CD4-positive, alpha-beta T cell treated with Interleukin-15 for 4 hours (primary cell): ENCODE measurements around the gene PDZD8.

Experiments used
- DNase-seq: peaks from one replicate; pipeline ENCODE4 v3.0.0-alpha.2; 2020; ENCODE audit warnings: low spot score

PDZD8 gene, protein sequence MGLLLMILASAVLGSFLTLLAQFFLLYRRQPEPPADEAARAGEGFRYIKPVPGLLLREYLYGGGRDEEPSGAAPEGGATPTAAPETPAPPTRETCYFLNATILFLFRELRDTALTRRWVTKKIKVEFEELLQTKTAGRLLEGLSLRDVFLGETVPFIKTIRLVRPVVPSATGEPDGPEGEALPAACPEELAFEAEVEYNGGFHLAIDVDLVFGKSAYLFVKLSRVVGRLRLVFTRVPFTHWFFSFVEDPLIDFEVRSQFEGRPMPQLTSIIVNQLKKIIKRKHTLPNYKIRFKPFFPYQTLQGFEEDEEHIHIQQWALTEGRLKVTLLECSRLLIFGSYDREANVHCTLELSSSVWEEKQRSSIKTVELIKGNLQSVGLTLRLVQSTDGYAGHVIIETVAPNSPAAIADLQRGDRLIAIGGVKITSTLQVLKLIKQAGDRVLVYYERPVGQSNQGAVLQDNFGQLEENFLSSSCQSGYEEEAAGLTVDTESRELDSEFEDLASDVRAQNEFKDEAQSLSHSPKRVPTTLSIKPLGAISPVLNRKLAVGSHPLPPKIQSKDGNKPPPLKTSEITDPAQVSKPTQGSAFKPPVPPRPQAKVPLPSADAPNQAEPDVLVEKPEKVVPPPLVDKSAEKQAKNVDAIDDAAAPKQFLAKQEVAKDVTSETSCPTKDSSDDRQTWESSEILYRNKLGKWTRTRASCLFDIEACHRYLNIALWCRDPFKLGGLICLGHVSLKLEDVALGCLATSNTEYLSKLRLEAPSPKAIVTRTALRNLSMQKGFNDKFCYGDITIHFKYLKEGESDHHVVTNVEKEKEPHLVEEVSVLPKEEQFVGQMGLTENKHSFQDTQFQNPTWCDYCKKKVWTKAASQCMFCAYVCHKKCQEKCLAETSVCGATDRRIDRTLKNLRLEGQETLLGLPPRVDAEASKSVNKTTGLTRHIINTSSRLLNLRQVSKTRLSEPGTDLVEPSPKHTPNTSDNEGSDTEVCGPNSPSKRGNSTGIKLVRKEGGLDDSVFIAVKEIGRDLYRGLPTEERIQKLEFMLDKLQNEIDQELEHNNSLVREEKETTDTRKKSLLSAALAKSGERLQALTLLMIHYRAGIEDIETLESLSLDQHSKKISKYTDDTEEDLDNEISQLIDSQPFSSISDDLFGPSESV

GRCh38 chr10:117375360-117376178, at the start of gene PDZD8:
Gene PDZD8, minus strand, starts transcription at chr10:117375440. Its CDS starts 213 bp downstream, at chr10:117375227.
- DNase-seq: peak; percentile 88

DNA sequence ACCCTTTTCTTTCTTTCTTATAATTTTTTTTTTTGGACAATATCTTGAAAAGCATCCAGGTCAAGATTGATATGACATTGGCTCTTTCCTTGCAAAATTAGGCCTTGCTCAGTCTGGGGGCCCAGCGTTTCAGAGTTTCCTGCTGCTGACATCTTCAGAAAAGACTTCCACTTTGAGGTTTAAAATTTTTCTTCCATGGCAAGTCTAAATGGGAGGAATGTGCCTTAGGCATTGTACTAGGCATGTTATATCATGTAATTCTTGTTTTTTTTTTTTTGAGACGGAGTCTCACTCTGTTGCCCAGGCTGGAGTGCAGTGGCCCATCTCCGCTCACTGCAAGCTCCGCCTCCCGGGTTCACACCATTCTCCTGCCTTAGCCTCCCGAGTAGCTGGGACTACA, 48.9 kb upstream of the PDZD8 start:
- DNase-seq: no peak

- no peak for DNase-seq
Measured at GRCh38 chr10:117421985-117422384, 46.7 kb upstream of the PDZD8 start.

DNA sequence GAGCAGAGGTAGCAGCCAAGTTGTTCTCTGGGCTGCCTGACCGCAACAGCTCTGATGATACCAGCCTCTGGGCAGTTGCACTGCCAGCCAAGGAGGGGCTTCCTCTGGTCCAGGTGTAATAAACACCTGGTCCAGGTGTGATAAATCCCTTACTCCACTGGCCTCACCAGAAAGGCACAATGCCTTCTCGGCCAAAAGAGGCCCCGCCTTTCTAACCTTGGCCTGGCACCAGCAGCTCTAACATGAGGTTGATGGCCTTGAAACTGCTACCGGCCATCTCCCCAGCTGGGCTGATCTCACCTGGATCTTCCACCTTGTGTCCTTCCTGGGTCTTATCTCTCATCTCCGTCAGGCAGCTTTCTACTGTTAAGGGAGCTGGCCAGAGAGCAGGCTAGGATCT, 45.5 kb upstream of the PDZD8 start:
- no peak for DNase-seq

- DNase-seq: no peak
Measured at GRCh38 chr10:117419921-117420320, 44.7 kb upstream of the PDZD8 start.

DNA sequence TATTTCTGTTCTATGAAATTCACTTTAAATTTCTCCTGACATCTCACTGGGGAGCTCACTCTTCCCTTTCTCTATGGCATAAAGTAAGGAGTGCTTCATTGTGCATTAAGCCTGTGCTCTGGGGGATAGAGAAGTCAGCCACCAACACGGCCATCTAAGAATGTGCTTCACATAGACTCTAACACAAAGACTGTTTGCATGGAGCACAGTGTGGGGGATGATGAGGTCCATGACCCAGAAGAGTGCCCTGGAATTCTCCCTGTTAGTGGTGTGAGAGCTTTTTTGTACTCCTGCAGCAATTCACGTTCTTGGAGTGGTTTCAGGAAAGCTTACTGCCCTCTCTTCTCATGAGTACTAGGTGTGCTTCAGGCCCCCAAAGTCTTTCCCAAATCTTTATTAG, 43.9 kb upstream of the PDZD8 start:
- no peak for DNase-seq

DNA sequence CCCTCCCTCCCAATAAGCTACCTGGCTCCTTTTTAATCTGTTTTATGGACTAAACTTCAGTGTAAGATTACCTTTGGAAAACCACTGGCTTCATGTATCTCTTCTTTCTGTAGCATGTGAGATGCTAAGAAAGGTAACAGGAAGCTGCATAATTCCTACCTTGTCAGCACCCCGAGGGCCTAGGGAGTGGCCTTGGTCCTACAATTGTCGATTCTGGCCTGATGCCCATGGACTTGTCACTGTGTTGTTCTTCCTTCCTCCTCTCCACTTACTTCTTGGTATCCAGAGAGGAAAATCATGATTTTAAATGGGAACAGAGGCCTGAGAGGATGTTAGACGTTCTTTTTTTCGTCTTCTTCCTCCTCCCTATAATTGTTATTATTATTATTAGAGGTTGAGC, 42.9 kb upstream of the PDZD8 start:
- no peak for DNase-seq

DNA sequence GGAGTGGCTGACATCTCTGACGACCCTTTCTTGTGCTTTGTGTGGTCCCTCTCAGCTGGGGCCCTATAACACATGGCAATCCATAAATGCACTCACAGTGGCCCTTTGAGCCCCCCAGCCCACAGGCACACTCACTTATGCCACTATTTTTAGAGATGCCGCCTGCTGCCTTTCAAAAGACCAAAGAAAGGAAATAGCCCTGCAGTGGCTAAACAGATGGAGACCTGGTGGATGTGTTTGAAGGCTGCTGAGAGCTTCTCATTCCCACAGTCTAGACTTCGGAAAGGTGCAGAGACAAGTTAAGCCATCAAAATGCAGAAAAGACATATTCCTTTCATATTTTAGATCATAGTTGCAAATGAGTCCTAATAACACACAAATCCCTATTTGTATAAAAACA, 42.0 kb upstream of the PDZD8 start:
- no peak for DNase-seq

DNA sequence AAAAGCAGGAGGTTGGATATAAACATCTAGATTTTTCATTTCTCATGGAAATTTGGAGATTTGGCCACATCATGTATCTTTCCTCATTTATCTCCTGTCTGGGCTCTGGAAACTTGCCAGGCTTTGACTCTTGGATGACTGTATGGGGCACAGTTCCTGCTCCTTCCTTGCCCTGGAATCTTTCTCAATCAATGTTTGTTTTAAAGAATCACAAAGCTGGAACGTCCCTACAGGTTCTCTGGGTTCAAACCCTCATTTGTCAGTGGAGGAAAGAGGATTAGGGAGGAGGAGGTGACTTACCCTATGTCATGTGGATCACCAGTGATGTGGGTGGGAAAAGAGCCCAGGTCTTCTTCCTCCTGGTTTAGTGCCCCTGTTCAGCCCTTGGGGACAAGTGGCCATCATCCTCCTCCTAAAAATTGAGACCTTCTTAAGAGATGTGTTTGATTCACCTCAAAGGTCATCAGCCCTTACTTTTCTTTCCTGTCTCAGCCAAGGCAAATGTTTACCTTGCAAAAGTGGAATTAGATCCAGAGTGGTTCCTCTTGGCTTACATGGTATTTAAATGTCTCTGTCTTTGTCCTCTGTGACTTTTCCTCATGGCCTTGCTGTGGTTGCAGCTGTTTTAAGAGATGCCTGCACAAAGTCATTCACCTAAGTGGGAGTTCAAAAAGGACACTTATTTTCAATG, 38.8 kb upstream of the PDZD8 start:
- DNase-seq: no peak

GRCh38 chr10:117412469-117413010, 37.3 kb upstream of the PDZD8 start:
- no peak for DNase-seq

DNA sequence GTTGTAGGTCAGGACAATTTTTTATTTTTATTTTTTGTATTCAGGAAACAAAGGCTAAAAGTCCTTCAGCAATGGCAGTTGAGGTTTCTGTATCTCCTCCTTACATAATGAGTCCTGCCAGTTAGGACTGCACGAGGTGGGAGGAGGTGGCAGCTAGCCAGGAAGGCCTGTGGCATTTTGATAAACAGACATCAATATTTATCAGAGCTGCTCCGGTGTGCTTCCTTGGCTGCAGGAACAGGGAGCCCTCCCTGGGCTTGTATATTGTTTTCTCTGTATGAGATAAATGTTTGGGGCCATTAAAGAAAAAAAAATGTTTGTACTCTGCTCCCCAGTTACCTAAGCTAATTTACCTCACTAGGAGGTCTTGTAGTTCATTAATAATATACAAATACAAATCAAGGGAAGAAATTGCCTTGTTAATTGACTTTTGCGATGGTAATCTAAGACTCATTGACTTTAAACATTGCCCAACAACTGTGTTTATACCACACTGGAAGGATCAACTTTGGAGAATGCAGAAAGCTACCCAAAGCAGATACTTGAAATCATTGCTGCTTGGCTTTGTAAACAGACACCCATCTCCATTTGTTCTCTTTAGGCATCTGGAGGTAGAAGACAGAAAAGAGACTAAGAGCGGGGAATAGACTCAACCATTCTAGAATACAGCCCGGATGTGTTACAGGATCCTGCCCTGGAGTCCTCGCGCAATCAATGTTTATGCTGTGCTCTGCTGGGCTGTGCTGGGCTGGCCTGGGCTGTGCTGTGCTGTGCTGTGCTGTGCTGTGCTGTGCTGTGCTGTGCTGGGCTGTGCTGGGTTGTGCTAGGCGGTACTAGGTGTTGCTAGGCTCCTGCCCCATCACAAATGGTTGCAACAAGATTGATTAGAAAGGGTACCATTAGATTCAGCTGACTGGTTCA, 36.5 kb upstream of the PDZD8 start:
- DNase-seq: no peak

- DNase-seq: no peak
Measured at GRCh38 chr10:117410557-117410956, 35.3 kb upstream of the PDZD8 start.

DNA sequence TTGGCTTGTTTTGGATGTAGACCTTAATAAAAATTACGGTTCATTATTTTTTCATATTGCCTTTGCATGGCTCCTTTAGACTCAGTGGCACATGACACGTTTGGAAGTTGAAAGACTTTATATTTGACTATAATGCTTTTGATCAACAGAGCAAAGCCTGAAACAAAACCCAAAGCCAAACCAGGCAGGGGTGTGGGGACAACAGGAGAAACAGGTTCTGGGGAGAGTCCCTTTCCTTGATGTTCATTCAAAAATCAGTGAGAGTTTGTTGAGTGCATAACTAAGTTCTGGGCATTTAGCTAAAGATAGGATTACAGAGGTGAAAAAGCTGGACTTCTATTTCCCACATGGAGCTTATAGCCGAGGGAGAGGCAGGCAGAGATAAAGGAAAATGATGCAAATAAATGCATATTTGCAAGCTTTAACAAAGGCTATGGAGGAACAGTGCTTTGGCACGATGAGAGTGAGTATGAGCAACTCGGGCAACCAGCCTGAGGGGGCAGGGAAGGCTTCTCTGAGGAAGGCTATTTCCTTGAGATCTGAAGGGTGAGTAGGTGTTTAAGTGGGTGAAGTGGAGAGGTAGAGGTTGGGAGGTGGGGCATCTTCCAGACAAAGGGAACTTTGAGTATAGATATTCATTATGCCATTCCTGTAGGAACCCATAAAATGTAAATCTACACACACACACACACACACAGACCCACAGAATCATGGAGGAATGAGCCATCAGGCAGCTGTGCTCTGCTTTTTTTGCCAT, 34.5 kb upstream of the PDZD8 start:
- DNase-seq: no peak

DNA sequence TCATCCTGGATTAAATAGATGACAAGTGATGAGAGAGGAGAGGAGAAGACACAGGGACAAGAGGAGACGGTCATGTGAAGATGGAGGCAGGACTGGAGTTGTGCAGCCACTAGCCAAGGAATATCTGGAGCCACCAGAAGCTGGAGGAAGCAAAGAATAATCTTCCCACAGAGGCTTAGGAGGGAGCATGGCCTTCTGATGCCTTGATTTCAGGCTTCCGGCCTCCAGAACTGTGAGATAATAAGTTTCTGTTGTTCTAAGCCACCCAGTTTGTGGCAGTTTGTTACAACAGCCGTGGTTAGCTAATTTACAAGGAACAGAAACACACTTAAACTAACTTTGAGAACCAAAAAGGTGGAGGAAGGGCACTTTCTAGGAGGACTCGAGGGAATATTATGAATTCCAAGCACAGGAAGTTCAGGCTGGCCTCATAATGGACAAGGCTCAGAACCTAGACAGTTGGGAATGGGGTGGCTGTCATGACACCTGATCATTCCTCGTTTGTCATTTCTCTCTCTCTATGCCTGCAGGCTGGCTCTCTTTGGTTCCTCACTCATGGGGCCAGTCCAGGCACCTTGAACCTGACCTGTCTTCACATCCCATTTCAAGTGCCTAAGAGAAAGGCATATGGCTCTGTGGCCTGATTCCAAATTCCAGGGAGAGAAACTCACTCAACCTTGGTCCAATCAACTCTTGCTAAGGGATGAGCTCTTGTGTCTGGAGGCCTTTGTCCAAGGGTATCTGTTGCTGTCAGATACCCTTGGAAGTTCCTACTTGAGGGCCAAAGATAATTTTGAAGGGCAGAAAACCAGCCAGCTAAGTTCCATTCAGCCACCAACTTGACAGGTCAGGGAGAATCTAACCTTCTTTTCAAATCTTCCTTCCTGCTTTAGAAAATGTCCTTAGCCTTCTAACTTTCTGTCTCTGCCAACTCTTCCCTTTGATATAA, 33.5 kb upstream of the PDZD8 start:
- DNase-seq: no peak

GRCh38 chr10:117405730-117406129, 30.5 kb upstream of the PDZD8 start:
- no peak for DNase-seq

DNA sequence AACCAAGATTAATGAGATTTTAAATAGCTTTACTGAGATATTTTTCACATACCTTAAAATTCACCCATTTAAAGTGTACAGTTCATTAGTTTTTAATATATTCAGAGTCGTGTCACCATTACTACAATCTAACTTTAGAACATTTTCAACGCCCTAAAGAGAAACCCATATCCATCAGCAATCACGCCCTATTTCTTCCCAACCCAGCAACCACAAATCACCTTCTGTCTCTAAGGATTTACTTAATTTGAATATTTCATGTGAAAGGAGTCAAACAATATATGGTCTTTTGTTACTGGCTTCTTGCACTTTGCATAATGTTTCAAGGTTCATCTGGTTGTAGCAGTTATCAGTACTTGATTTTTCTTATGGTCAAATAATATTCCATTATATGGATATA, 25.1 kb upstream of the PDZD8 start:
- DNase-seq: no peak

GRCh38 chr10:117399341-117400196, 24.3 kb upstream of the PDZD8 start:
- no peak for DNase-seq
